Hepatocyte (in vitro differentiated cells): Measurements from ENCODE around the gene XRCC5. TPM values are rescaled to one million over a fixed set of nuclear protein-coding genes. Genes with fewer than 3 reads are reported as not detected.

ENCODE experiments used
- DNase-seq: peaks from one replicate; pipeline ENCODE4 v3.0.0-alpha.2; 2016; ENCODE audit warnings: low spot score
- H2AFZ ChIP-seq: fragments of 200-600 bp; sonication (generic); 2 replicates; pipeline ENCODE4 v1.6.0; 2016; ENCODE audit warnings: antibody characterized with exemption, mild to moderate bottlenecking
- H3K27ac ChIP-seq: fragments of 200-600 bp; sonication (generic); 2 replicates; pipeline ENCODE4 v1.5.1; 2016; ENCODE audit warnings: mild to moderate bottlenecking
- H3K27me3 ChIP-seq: fragments of 200-600 bp; sonication (generic); 2 replicates; pipeline ENCODE4 v1.6.1; 2016
- H3K36me3 ChIP-seq: fragments of 200-600 bp; sonication (generic); replicated peaks from 2 replicates; pipeline ENCODE4 v1.5.1; 2016; ENCODE audit warnings: low read depth; ENCODE audit not compliant: insufficient read depth
- H3K4me1 ChIP-seq: fragments of 200-600 bp; sonication (generic); 2 replicates; pipeline ENCODE4 v1.5.1; 2016; ENCODE audit warnings: mild to moderate bottlenecking, moderate library complexity; ENCODE audit not compliant: insufficient read depth
- H3K4me2 ChIP-seq: fragments of 200-600 bp; sonication (generic); 2 replicates; pipeline ENCODE4 v1.6.0; 2016
- H3K4me3 ChIP-seq: fragments of 200-600 bp; sonication (generic); 2 replicates; pipeline ENCODE4 v1.5.1; 2016; ENCODE audit warnings: mild to moderate bottlenecking
- H3K79me2 ChIP-seq: fragments of 200-600 bp; sonication (generic); 2 replicates; pipeline ENCODE4 v1.6.0; 2017; ENCODE audit warnings: mild to moderate bottlenecking
- H3K9me2 ChIP-seq: fragments of 200-600 bp; sonication (generic); replicated peaks from 2 replicates; pipeline ENCODE4 v1.6.0; 2017; ENCODE audit warnings: mild to moderate bottlenecking; ENCODE audit not compliant: insufficient read depth
- H3K9me3 ChIP-seq: fragments of 200-600 bp; sonication (generic); 2 replicates; pipeline ENCODE4 v1.5.1; 2016; ENCODE audit warnings: low read depth, mild to moderate bottlenecking
- H4K20me1 ChIP-seq: fragments of 200-600 bp; sonication (generic); 2 replicates; pipeline ENCODE4 v1.6.0; 2016; ENCODE audit warnings: mild to moderate bottlenecking; ENCODE audit not compliant: insufficient read depth, poor library complexity, severe bottlenecking
- CTCF ChIP-seq: fragments of 200-600 bp; sonication (generic); IDR thresholded peaks from 2 replicates; pipeline ENCODE4 v1.5.1; 2016; ENCODE audit warnings: antibody characterized with exemption, mild to moderate bottlenecking; ENCODE audit not compliant: poor library complexity
- EZH2 ChIP-seq: fragments of 200-600 bp; sonication (generic); IDR thresholded peaks from 2 replicates; pipeline ENCODE4 v1.6.1; 2016; ENCODE audit warnings: antibody characterized with exemption, mild to moderate bottlenecking, borderline replicate concordance
- EZH2phosphoT487 ChIP-seq: fragments of 200-600 bp; sonication (generic); IDR thresholded peaks from one replicate; pipeline ENCODE4 v1.6.1; 2018; ENCODE audit warnings: antibody characterized with exemption, mild to moderate bottlenecking, low read depth, moderate library complexity; ENCODE audit not compliant: unreplicated experiment, severe bottlenecking
- WGBS: methylation state at CpG from one replicate; pipeline ENCODE4 v1.1.6; 2016; ENCODE audit warnings: low lambda C conversion rate; ENCODE audit errors: missing lambda C conversion rate; 5-methylcytosine and 5-hydroxymethylcytosine counted together
- polyA plus RNA-seq: library from polyadenylated mRNA; unstranded; fragments of >200 nt; fragmentation: Nextera tagmentation; extraction: Ambion mirVana; gene quantifications from 2 replicates; pipeline ENCODE4 v1.2.1, GENCODE V29; 2016
- total RNA-seq: library from RNA; depleted of rRNA; stranded (reverse); fragments of >200 nt; gene quantifications from 2 replicates; pipeline ENCODE4 v1.2.3, GENCODE V29; 2014

Gene XRCC5
- total and polyA plus RNA-seq, 2 experiments from 2014 or later, result 181 to 208 TPM

GRCh38 chr2:216159144-216159543 is 50.0 kb downstream of the XRCC5 start:
- H3K4me2 ChIP-seq, result no peak overlapping the region
- no peaks in the 10 kb centered on the region for H3K4me1 ChIP-seq
- no peak for DNase-seq
- 71% methylated on average over 2 of the region's 2 CpGs for WGBS
- H3K9me2 ChIP-seq, result no peaks in the 10 kb centered on the region
- peaks cover 11% of the 10 kb centered on the region for H3K79me2 ChIP-seq
- H3K4me3 ChIP-seq, result no peak overlapping the region
- H2AFZ ChIP-seq, result no peak overlapping the region
- no peaks in the 10 kb centered on the region for H4K20me1 ChIP-seq
- no peak for TF ChIP-seq CTCF
- no peak for TF ChIP-seq EZH2
- TF ChIP-seq EZH2phosphoT487, result no peak
- no peak overlapping the region for H3K27ac ChIP-seq
- H3K9me3 ChIP-seq, result no peaks in the 10 kb centered on the region
- no peaks in the 10 kb centered on the region for H3K36me3 ChIP-seq
- H3K27me3 ChIP-seq, result no peaks in the 10 kb centered on the region

- H3K36me3 ChIP-seq, result no peaks in the 10 kb centered on the region
- no peak for DNase-seq
- no peak overlapping the region for H3K4me2 ChIP-seq
- H4K20me1 ChIP-seq, result no peaks in the 10 kb centered on the region
- no peaks in the 10 kb centered on the region for H3K27me3 ChIP-seq
- H2AFZ ChIP-seq, result no peak overlapping the region
- 96% methylated on average over 1 of the region's 1 CpG for WGBS
- no peaks in the 10 kb centered on the region for H3K9me3 ChIP-seq
- no peak overlapping the region for H3K27ac ChIP-seq
- no peaks in the 10 kb centered on the region for H3K4me1 ChIP-seq
- H3K79me2 ChIP-seq, result peaks cover 9% of the 10 kb centered on the region
- no peaks in the 10 kb centered on the region for H3K9me2 ChIP-seq
- no peak for TF ChIP-seq EZH2
- TF ChIP-seq EZH2phosphoT487, result no peak
- no peak for TF ChIP-seq CTCF
- H3K4me3 ChIP-seq, result no peak overlapping the region
Observed at GRCh38 chr2:216159646-216160045, 50.5 kb downstream of the XRCC5 start.

GRCh38 chr2:216160786-216161185 is 51.6 kb downstream of the XRCC5 start:
- peaks cover 12% of the 10 kb centered on the region for H3K79me2 ChIP-seq
- DNase-seq, result no peak
- H3K27ac ChIP-seq, result no peak overlapping the region
- no peaks in the 10 kb centered on the region for H3K27me3 ChIP-seq
- H3K4me2 ChIP-seq, result no peak overlapping the region
- no peaks in the 10 kb centered on the region for H3K36me3 ChIP-seq
- TF ChIP-seq EZH2 (no peak), EZH2phosphoT487 (no peak), CTCF (no peak)
- H3K4me1 ChIP-seq, result no peaks in the 10 kb centered on the region
- H4K20me1 ChIP-seq, result no peaks in the 10 kb centered on the region
- no peaks in the 10 kb centered on the region for H3K9me3 ChIP-seq
- no peak overlapping the region for H3K4me3 ChIP-seq
- no peaks in the 10 kb centered on the region for H3K9me2 ChIP-seq
- WGBS, result 77% methylated on average over 4 of the region's 4 CpGs
- H2AFZ ChIP-seq, result no peak overlapping the region

DNA sequence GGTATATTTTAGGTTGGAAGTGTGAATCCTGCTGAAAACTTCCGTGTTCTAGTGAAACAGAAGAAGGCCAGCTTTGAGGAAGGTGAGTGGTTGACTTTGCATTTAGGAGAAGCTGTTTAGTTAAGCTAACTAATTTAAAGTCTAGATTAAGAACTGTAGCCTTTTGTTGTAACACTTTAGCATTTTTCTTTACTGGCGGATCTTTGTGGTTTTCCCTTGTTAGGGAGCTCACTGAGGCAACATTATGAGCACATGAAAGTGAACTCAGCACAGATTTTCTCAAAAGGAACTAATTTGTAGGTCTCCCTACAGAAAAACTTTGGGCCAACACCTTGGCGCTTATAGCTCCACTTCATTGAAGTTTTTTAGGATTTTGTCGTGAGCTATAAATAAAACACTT is 52.8 kb downstream of the XRCC5 start:
- Histone ChIP-seq H3K9me3 (no peaks in the 10 kb centered on the region), H4K20me1 (no peaks in the 10 kb centered on the region), H3K4me1 (no peaks in the 10 kb centered on the region), H3K9me2 (no peaks in the 10 kb centered on the region), H3K79me2 (peaks cover 17% of the 10 kb centered on the region), H2AFZ (no peak overlapping the region), H3K4me2 (no peak overlapping the region), H3K4me3 (no peak overlapping the region), H3K27ac (no peak overlapping the region), H3K36me3 (no peaks in the 10 kb centered on the region), H3K27me3 (no peaks in the 10 kb centered on the region)
- no peak for TF ChIP-seq CTCF
- TF ChIP-seq EZH2phosphoT487, result no peak
- no peak for TF ChIP-seq EZH2
- WGBS, result 95% methylated on average over 4 of the region's 4 CpGs
- no peak for DNase-seq
